H1 (cell line): Measurements from ENCODE around the gene EHHADH. TPM values are rescaled to one million over a fixed set of nuclear protein-coding genes. Genes with fewer than 3 reads are reported as not detected.

Source experiments
- CTCF ChIA-PET: fragments of 300-600 bp; sonication (Branson Sonifier 250); formaldehyde crosslinking; loops from one replicate; lab custom pipeline; 2021; ENCODE audit not compliant: partially characterized antibody; lab: Charles Lee
- POLR2A ChIA-PET: fragments of 300-600 bp; sonication (Branson Sonifier 250); formaldehyde crosslinking; loops from one replicate; lab custom pipeline; 2021; ENCODE audit warnings: inconsistent platforms; ENCODE audit not compliant: partially characterized antibody; lab: Charles Lee
- DNase-seq, 2 experiments: peaks; one replicate each; pipeline versions ENCODE4 v3.0.0 to v3.0.0-alpha.2; 2010 to 2022; ENCODE audit warnings: low spot score in 2 of 2, low read depth in 1 of 2, mixed read lengths in 1 of 2
- FAIRE-seq: peaks from 2 replicates; lab custom pipeline; 2011; peaks lifted over from hg19 to GRCh38; lab: Jason Lieb, UNC
- H2AFZ ChIP-seq: 2 replicates; pipeline ENCODE4 v1.8.1; 2012; ENCODE audit warnings: low read length, inconsistent platforms
- H2AK5ac ChIP-seq: 2 replicates; pipeline ENCODE4 v1.6.1; 2013; ENCODE audit warnings: low read depth, low read length
- H2BK120ac ChIP-seq: replicated peaks from 2 replicates; pipeline ENCODE3; 2013; ENCODE audit warnings: low read depth, low read length, inconsistent platforms
- H2BK12ac ChIP-seq: 2 replicates; pipeline ENCODE4 v1.6.1; 2013; ENCODE audit warnings: low read depth, low read length
- H2BK15ac ChIP-seq: 2 replicates; pipeline ENCODE4 v1.6.1; 2013; ENCODE audit warnings: low read length
- H2BK20ac ChIP-seq: 2 replicates; pipeline ENCODE4 v1.6.1; 2013; ENCODE audit warnings: low read length
- H2BK5ac ChIP-seq: 2 replicates; pipeline ENCODE4 v1.6.1; 2013; ENCODE audit warnings: low read depth, low read length
- H3K14ac ChIP-seq: 2 replicates; pipeline ENCODE4 v1.6.1; 2013; ENCODE audit warnings: inconsistent platforms; ENCODE audit not compliant: insufficient read length
- H3K18ac ChIP-seq: 2 replicates; pipeline ENCODE4 v1.6.1; 2013; ENCODE audit warnings: low read length; ENCODE audit errors: extremely low read depth
- H3K23ac ChIP-seq: 2 replicates; pipeline ENCODE4 v1.6.1; 2013; ENCODE audit warnings: inconsistent platforms; ENCODE audit not compliant: insufficient read length
- H3K23me2 ChIP-seq: 2 replicates; pipeline ENCODE4 v1.6.1; 2013; ENCODE audit warnings: low read depth, low read length
- H3K27ac ChIP-seq: 2 replicates; pipeline ENCODE4 v1.6.1; 2011; ENCODE audit warnings: low read depth, low read length, inconsistent platforms
- H3K27me3 ChIP-seq, 4 experiments: replicated peaks in 1 of 4; 1 replicate in 1 of 4; 2 replicates in 3 of 4; pipeline versions ENCODE4 v1.6.1 to v1.8.1; 2011 to 2013; ENCODE audit warnings: low read length in 3 of 4, mild to moderate bottlenecking in 3 of 4, inconsistent platforms in 2 of 4, mixed read lengths in 2 of 4, moderate library complexity in 1 of 4; ENCODE audit not compliant: control insufficient read depth in 3 of 4, insufficient read depth in 3 of 4; ENCODE audit errors: extremely low read depth in 1 of 4
- H3K36me3 ChIP-seq, 4 experiments: 2 replicates each; pipeline versions ENCODE4 v1.6.1 to v1.8.1; 2011 to 2013; ENCODE audit warnings: mild to moderate bottlenecking in 4 of 4, low read length in 3 of 4, moderate library complexity in 2 of 4, control low read depth in 1 of 4, inconsistent platforms in 1 of 4; ENCODE audit not compliant: insufficient read depth in 4 of 4, control insufficient read depth in 2 of 4
- H3K4ac ChIP-seq: replicated peaks from 2 replicates; pipeline ENCODE3; 2013; ENCODE audit warnings: low read length, low read depth, mixed read lengths, inconsistent platforms; ENCODE audit not compliant: insufficient read length
- H3K4me1 ChIP-seq, 4 experiments: replicated peaks in 1 of 4; 1 replicate in 1 of 4; 2 replicates in 3 of 4; pipeline versions ENCODE4 v1.6.1 to v1.8.1; 2011 to 2013; ENCODE audit warnings: low read length in 3 of 4, inconsistent platforms in 2 of 4, mixed read lengths in 1 of 4; ENCODE audit not compliant: insufficient read depth in 4 of 4, control insufficient read depth in 3 of 4
- H3K4me2 ChIP-seq, 2 experiments: 2 replicates each; pipeline versions ENCODE4 v1.6.1 to v1.8.1; 2011 to 2013; ENCODE audit warnings: low read depth in 2 of 2, low read length in 2 of 2, control low read depth in 1 of 2, inconsistent platforms in 1 of 2, mild to moderate bottlenecking in 1 of 2; ENCODE audit not compliant: insufficient read depth in 1 of 2
- H3K4me3 ChIP-seq, 4 experiments: fragments of 200-600, 300-600 bp in 1 of 4; sonication (generic), shearing (Covaris generic), sonication (Bioruptor Twin) in 1 of 4; 2 replicates each; pipeline versions ENCODE4 v1.5.1 to v1.8.1; 2011 to 2016; ENCODE audit warnings: low read length in 4 of 4, low read depth in 3 of 4, control low read depth in 2 of 4, inconsistent platforms in 2 of 4, mild to moderate bottlenecking in 2 of 4, mixed read lengths in 1 of 4, moderate library complexity in 1 of 4; ENCODE audit not compliant: insufficient read depth in 2 of 4; ENCODE audit errors: extremely low read depth in 1 of 4
- H3K56ac ChIP-seq: replicated peaks from 2 replicates; pipeline ENCODE3; 2013; ENCODE audit warnings: low read depth, mild to moderate bottlenecking, mixed read lengths, low read length, inconsistent platforms; ENCODE audit not compliant: insufficient read length
- H3K79me1 ChIP-seq: 2 replicates; pipeline ENCODE4 v1.6.1; 2013; ENCODE audit warnings: low read depth, low read length, control low read depth
- H3K79me2 ChIP-seq, 2 experiments: 2 replicates each; pipeline versions ENCODE4 v1.6.1 to v1.8.1; 2012 to 2013; ENCODE audit warnings: low read length in 2 of 2, mild to moderate bottlenecking in 2 of 2, inconsistent platforms in 1 of 2; ENCODE audit not compliant: insufficient read depth in 2 of 2, control insufficient read depth in 1 of 2
- H3K9ac ChIP-seq, 4 experiments: replicated peaks in 1 of 4; 1 replicate in 1 of 4; 2 replicates in 3 of 4; pipeline versions ENCODE4 v1.6.1 to v1.8.1; 2011 to 2013; ENCODE audit warnings: low read depth in 3 of 4, low read length in 3 of 4, control low read depth in 2 of 4, mild to moderate bottlenecking in 2 of 4, moderate library complexity in 2 of 4, inconsistent platforms in 1 of 4; ENCODE audit errors: extremely low read depth in 1 of 4
- H3K9me3 ChIP-seq, 2 experiments: 2 replicates each; pipeline versions ENCODE4 v1.6.1 to v1.8.1; 2012 to 2013; ENCODE audit warnings: mild to moderate bottlenecking in 2 of 2, moderate library complexity in 2 of 2, control low read depth in 1 of 2, inconsistent platforms in 1 of 2, low read depth in 1 of 2, low read length in 1 of 2, mixed read lengths in 1 of 2; ENCODE audit not compliant: insufficient read depth in 2 of 2
- H4K20me1 ChIP-seq, 2 experiments: replicated peaks in 1 of 2; 2 replicates each; pipeline versions ENCODE3 to v1.8.1; 2011 to 2013; ENCODE audit warnings: inconsistent platforms in 2 of 2, low read length in 2 of 2, mild to moderate bottlenecking in 1 of 2; ENCODE audit not compliant: insufficient read depth in 2 of 2, control insufficient read depth in 1 of 2
- H4K5ac ChIP-seq: 2 replicates; pipeline ENCODE4 v1.6.1; 2013; ENCODE audit warnings: low read length, low read depth, mixed read lengths, inconsistent platforms; ENCODE audit not compliant: insufficient read length
- H4K8ac ChIP-seq: 2 replicates; pipeline ENCODE4 v1.8.0; 2013; ENCODE audit warnings: mild to moderate bottlenecking, moderate library complexity, low read length, inconsistent platforms; ENCODE audit not compliant: insufficient read depth; ENCODE audit errors: extremely low read depth
- H4K91ac ChIP-seq: replicated peaks from 2 replicates; pipeline ENCODE3; 2013; ENCODE audit warnings: low read length, mixed read lengths, inconsistent platforms; ENCODE audit not compliant: insufficient read length
- ASH2L ChIP-seq: fragments of 200-600, 300-600 bp; sonication (generic); IDR thresholded peaks from one replicate; pipeline ENCODE4 v1.7.1; 2017; ENCODE audit warnings: low read length
- CBX5 ChIP-seq: fragments of 300-800, 300-1000 bp; sonication (generic); IDR thresholded peaks from 2 replicates; pipeline ENCODE4 v1.7.1; 2016; ENCODE audit warnings: antibody characterized with exemption, low read length, low read depth
- CBX8 ChIP-seq: fragments of 300-800, 300-1000 bp; sonication (generic); IDR thresholded peaks from 2 replicates; pipeline ENCODE4 v1.7.1; 2016; ENCODE audit warnings: low read depth, low read length, borderline replicate concordance
- KDM4A ChIP-seq: IDR thresholded peaks from one replicate; pipeline ENCODE4 v1.7.1; 2012; ENCODE audit warnings: low read depth, mild to moderate bottlenecking, moderate library complexity, low read length, inconsistent platforms; ENCODE audit not compliant: severe bottlenecking
- POLR2A ChIP-seq, 2 experiments: IDR thresholded peaks; 1 replicate in 1 of 2; 2 replicates in 1 of 2; pipeline ENCODE4 v1.6.1; 2011; ENCODE audit warnings: low read depth in 2 of 2, low read length in 2 of 2, mild to moderate bottlenecking in 2 of 2; ENCODE audit errors: control extremely low read depth in 1 of 2
- SIRT6 ChIP-seq: IDR thresholded peaks from one replicate; pipeline ENCODE4 v1.7.1; 2012; ENCODE audit warnings: low read length, inconsistent platforms
- SP4 ChIP-seq: IDR thresholded peaks from 2 replicates; pipeline ENCODE4 v1.6.1; 2012; ENCODE audit warnings: low read length, inconsistent platforms
- ZNF274 ChIP-seq: IDR thresholded peaks from 2 replicates; pipeline ENCODE4 v1.7.0; 2012; ENCODE audit warnings: low read length, borderline replicate concordance; ENCODE audit errors: extremely low read depth
- WGBS, 2 experiments: shearing (Covaris generic) in 1 of 2; methylation state at CpG; one replicate each; pipeline versions ENCODE4 v1.1.6 to v1.1.7; 2013 to 2015; ENCODE audit warnings: low lambda C conversion rate in 2 of 2, mixed read lengths in 2 of 2, inconsistent platforms in 1 of 2, low coverage in 1 of 2, missing lambda C conversion rate in 1 of 2; ENCODE audit not compliant: insufficient replicate concordance in 2 of 2, insufficient coverage in 1 of 2, insufficient read length in 1 of 2; ENCODE audit errors: extremely low coverage in 1 of 2, missing lambda C conversion rate in 1 of 2; 5-methylcytosine and 5-hydroxymethylcytosine counted together
- polyA plus RNA-seq, 7 experiments: library from polyadenylated mRNA; depleted of rRNA in 3 of 7; stranded (reverse) in 5 of 7; unstranded in 2 of 7; fragments of >200 nt in 5 of 7; fragments of 200-250 nt in 2 of 7; gene quantifications; 1 replicate in 5 of 7; 2 replicates in 1 of 7; 4 replicates in 1 of 7; pipeline versions ENCODE4 v1.2.1 to v1.2.3, GENCODE V29; 2011 to 2013; ENCODE audit warnings: missing spikeins in 2 of 7, mixed read lengths in 2 of 7
- total RNA-seq: library from RNA; stranded (reverse); fragmentation: NEBNext Ultra II Directional; extraction: Animal tissue kit (Norgen Biotek cat#: 25700); gene quantifications from 2 replicates; pipeline ENCODE4 v1.2.1, GENCODE V29; 2021
- TF ChIP-seq, protein P1 (sequence below), 3 experiments: IDR thresholded peaks; 1 replicate in 2 of 3; 2 replicates in 1 of 3; pipeline versions ENCODE4 v1.5.1 to v1.6.1; 2011; ENCODE audit warnings: low read length in 3 of 3, mild to moderate bottlenecking in 3 of 3, inconsistent platforms in 2 of 3, low read depth in 1 of 3, moderate library complexity in 1 of 3; ENCODE audit not compliant: insufficient read depth in 1 of 3; ENCODE audit errors: control extremely low read depth in 1 of 3

EHHADH gene
- total and polyA plus RNA-seq, 2 of the 8 experiments (the other 6 are each of a cell fraction or from before 2014, with no cell fraction given), result 1.4 to 3.5 TPM

GRCh38 chr3:185279587-185280138 lies 25.8 kb upstream of the EHHADH start:
- Histone ChIP-seq H3K79me1 (no peaks in the 10 kb centered on the region), H3K9me3 (no peaks in the 10 kb centered on the region), H3K4me2 (no peak overlapping the region), H2BK15ac (no peak overlapping the region), H3K18ac (no peak overlapping the region), H2BK12ac (no peak overlapping the region), H2BK20ac (no peak overlapping the region), H3K14ac (no peak overlapping the region), H2BK120ac (no peak overlapping the region), H3K9ac (no peak overlapping the region), H3K36me3 (no peaks in the 10 kb centered on the region), H4K91ac (no peak overlapping the region), H2AFZ (no peak overlapping the region), H4K20me1 (no peaks in the 10 kb centered on the region), H4K8ac (no peak overlapping the region), H3K4me3 (no peak overlapping the region), H3K23me2 (peaks cover 5% of the 10 kb centered on the region; the same call in 1 of the 2 replicates), H3K4ac (no peak overlapping the region), H3K56ac (no peak overlapping the region), H3K27me3 (no peaks in the 10 kb centered on the region), H2AK5ac (no peak overlapping the region), H2BK5ac (no peak overlapping the region), H3K79me2 (peaks cover 0 to 5% of the 10 kb centered on the region in 2 experiments; a peak in 1 of 4 replicates), H4K5ac (no peak overlapping the region), H3K4me1 (peaks cover 0 to 3% (median 0%) of the 10 kb centered on the region in 4 experiments; a peak in 2 of 7 replicates), H3K27ac (no peak overlapping the region), H3K23ac (no peak overlapping the region)
- POLR2A ChIA-PET, result interaction anchor here (0.6 kb wide), 1 partner anchor 330 kb away, joined by 3 read pairs; no protein-coding TSS in a partner anchor
- DNase-seq, result no peak
- 87% methylated on average over 7 of the region's 7 CpGs; no CpG with 5 or more reads in 1 of the 2 experiments for WGBS, 2 experiments
- CTCF ChIA-PET, result interaction anchor here (0.7 to 2.9 kb wide), 7 partner anchors 10 to 471 kb away, joined by 3 to 26 read pairs (median 3); no protein-coding TSS in a partner anchor
- FAIRE-seq, result no peak
- TF ChIP-seq SIRT6 (no peak), CBX8 (no peak), KDM4A (no peak), POLR2A (IDR thresholded peaks at IDR 0.05; ENCODE audit: control extremely low read depth in 1 of 2, low read depth in 2 of 2, low read length in 2 of 2) (no peak), ASH2L (no peak), CBX5 (no peak), SP4 (no peak), ZNF274 (no peak)
- TF ChIP-seq, protein P1, sequence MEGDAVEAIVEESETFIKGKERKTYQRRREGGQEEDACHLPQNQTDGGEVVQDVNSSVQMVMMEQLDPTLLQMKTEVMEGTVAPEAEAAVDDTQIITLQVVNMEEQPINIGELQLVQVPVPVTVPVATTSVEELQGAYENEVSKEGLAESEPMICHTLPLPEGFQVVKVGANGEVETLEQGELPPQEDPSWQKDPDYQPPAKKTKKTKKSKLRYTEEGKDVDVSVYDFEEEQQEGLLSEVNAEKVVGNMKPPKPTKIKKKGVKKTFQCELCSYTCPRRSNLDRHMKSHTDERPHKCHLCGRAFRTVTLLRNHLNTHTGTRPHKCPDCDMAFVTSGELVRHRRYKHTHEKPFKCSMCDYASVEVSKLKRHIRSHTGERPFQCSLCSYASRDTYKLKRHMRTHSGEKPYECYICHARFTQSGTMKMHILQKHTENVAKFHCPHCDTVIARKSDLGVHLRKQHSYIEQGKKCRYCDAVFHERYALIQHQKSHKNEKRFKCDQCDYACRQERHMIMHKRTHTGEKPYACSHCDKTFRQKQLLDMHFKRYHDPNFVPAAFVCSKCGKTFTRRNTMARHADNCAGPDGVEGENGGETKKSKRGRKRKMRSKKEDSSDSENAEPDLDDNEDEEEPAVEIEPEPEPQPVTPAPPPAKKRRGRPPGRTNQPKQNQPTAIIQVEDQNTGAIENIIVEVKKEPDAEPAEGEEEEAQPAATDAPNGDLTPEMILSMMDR (IDR thresholded peaks at IDR 0.05; ENCODE audit: control extremely low read depth in 1 of 3, insufficient read depth in 1 of 3, low read depth in 1 of 3, low read length in 3 of 3), result no peak
